ENCODE measurements around the gene GATAD2A. TPM values are rescaled to one million over a fixed set of nuclear protein-coding genes. Genes with fewer than 3 reads are reported as not detected.

The GATAD2A gene
- total RNA-seq, 1 donor from 2014 or later = 163 TPM

GRCh38 chr19:19488875-19489690, 83.6 kb downstream of the GATAD2A start:
- peak overlapping the region; percentile 41 for H3K4me3 Mint-ChIP-seq (ENCODE audit: unreplicated experiment)
- H3K79me2 ChIP-seq (ENCODE audit: insufficient read depth, low read length) = peaks cover 82% of the 10 kb centered on the region
- H3K27ac Mint-ChIP-seq (ENCODE audit: unreplicated experiment) = peak overlapping the region; percentile 95
- H3K4me3 ChIP-seq (ENCODE audit: insufficient read depth, low read depth, low read length) = no peak overlapping the region
- H3K9me3 ChIP-seq (ENCODE audit: insufficient read depth, low read depth, low read length) = no peaks in the 10 kb centered on the region
- peak overlapping the region; percentile 90 for H3K27ac ChIP-seq (ENCODE audit: low read depth, low read length)
- peaks cover 2% of the 10 kb centered on the region for H3K9me3 Mint-ChIP-seq (ENCODE audit: unreplicated experiment)
- H3K9ac ChIP-seq (ENCODE audit: low read length) = peak overlapping the region; percentile 76
- H3K4me1 Mint-ChIP-seq (ENCODE audit: low read depth, unreplicated experiment) = peaks cover 46% of the 10 kb centered on the region
- peak overlapping the region; percentile 68 for H3K4me2 ChIP-seq (ENCODE audit: low read length)
- H3K36me3 Mint-ChIP-seq (ENCODE audit: low read depth, unreplicated experiment) = peaks cover 10% of the 10 kb centered on the region
- H3K4me1 ChIP-seq (ENCODE audit: insufficient read depth, low read length) = peaks cover 47% of the 10 kb centered on the region
- peak; percentile 88 for DNase-seq (ENCODE audit: low read depth)
- no peak for TF ChIP-seq CTCF (IDR thresholded peaks at IDR 0.05; ENCODE audit: insufficient read depth, low read depth, low read length)
- no peak for TF ChIP-seq EZH2 (IDR thresholded peaks at IDR 0.05; ENCODE audit: insufficient read depth, low read length)
- peak overlapping the region; percentile 49 for H2AFZ ChIP-seq (ENCODE audit: low read depth, low read length)
- H4K20me1 ChIP-seq (ENCODE audit: insufficient read depth, low read length) = peaks cover 37% of the 10 kb centered on the region
- no peaks in the 10 kb centered on the region for H3K27me3 ChIP-seq (ENCODE audit: insufficient read depth, low read length)
- H3K27me3 Mint-ChIP-seq (ENCODE audit: low read depth, unreplicated experiment) = no peaks in the 10 kb centered on the region
- peaks cover 9% of the 10 kb centered on the region for H3K36me3 ChIP-seq (ENCODE audit: insufficient read depth, low read length)
- peak; percentile 89 for FAIRE-seq

- Histone ChIP-seq H3K4me2 (ENCODE audit: low read length) (peak overlapping the region; percentile 68), H3K4me3 (ENCODE audit: insufficient read depth, low read depth, low read length) (no peak overlapping the region), H3K79me2 (ENCODE audit: insufficient read depth, low read length) (peaks cover 79% of the 10 kb centered on the region), H3K9me3 (ENCODE audit: insufficient read depth, low read depth, low read length) (no peaks in the 10 kb centered on the region), H3K36me3 (ENCODE audit: insufficient read depth, low read length) (peaks cover 12% of the 10 kb centered on the region), H2AFZ (ENCODE audit: low read depth, low read length) (no peak overlapping the region), H3K27me3 (ENCODE audit: insufficient read depth, low read length) (no peaks in the 10 kb centered on the region), H4K20me1 (ENCODE audit: insufficient read depth, low read length) (peaks cover 40% of the 10 kb centered on the region), H3K4me1 (ENCODE audit: insufficient read depth, low read length) (peaks cover 44% of the 10 kb centered on the region), H3K27ac (ENCODE audit: low read depth, low read length) (peak overlapping the region; percentile 90), H3K9ac (ENCODE audit: low read length) (peak overlapping the region; percentile 76)
- DNase-seq (ENCODE audit: low read depth) (no peak), FAIRE-seq (no peak)
- Mint-ChIP-seq H3K27ac (ENCODE audit: unreplicated experiment) (peak overlapping the region; percentile 95), H3K36me3 (ENCODE audit: low read depth, unreplicated experiment) (peaks cover 10% of the 10 kb centered on the region), H3K4me3 (ENCODE audit: unreplicated experiment) (peak overlapping the region; percentile 57), H3K27me3 (ENCODE audit: low read depth, unreplicated experiment) (no peaks in the 10 kb centered on the region), H3K4me1 (ENCODE audit: low read depth, unreplicated experiment) (peaks cover 44% of the 10 kb centered on the region), H3K9me3 (ENCODE audit: unreplicated experiment) (peaks cover 2% of the 10 kb centered on the region)
- no peak for TF ChIP-seq CTCF (IDR thresholded peaks at IDR 0.05; ENCODE audit: insufficient read depth, low read depth, low read length)
These were observed 84.3 kb downstream of the GATAD2A start for GRCh38 chr19:19489804-19490204.

All from astrocyte (in vitro differentiated cells and primary cell).